ENCODE results near the gene SERPINE1.
"Not testable (repeated sequence)": the region's sequence is repeated elsewhere in the genome, so short reads cannot be mapped to it uniquely, and the experiment has no call there.

SERPINE1 gene

DNA sequence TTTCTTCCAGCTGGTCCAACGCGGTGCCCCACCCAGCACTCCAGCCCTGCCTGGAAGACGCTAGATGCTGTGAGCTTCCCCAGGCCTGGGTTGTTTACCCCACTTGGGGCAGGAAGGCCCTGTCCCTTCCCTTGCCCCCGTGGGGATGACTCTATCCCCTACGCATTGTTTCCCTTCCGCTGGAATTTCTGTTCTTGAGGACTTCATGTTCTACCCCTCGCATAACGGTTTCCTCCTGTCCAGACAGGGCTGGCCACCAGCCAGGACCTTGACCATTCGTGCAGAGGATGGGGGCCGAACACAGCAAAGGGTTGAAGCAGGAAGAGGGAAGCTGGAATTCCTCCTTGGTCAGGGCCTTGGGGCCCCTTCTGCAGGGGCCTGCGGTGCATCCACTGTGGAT lies 14.7 kb upstream of the SERPINE1 start:
- no peak overlapping the region for H3K27ac ChIP-seq (ENCODE audit: low read length)
- H2AFZ ChIP-seq (ENCODE audit: low read depth, low read length), result no peak overlapping the region
- H3K36me3 ChIP-seq (ENCODE audit: insufficient read depth, low read length), result no peaks in the 10 kb centered on the region
- DNase-seq (no peak), ATAC-seq (ENCODE audit: insufficient read depth, low read depth) (no peak)
- H3K4me2 ChIP-seq (ENCODE audit: insufficient read depth, low read length), result no peak overlapping the region
- H4K20me1 ChIP-seq (ENCODE audit: insufficient read depth, low read length), result no peaks in the 10 kb centered on the region
- no peaks in the 10 kb centered on the region for H3K27me3 ChIP-seq (ENCODE audit: insufficient read depth, low read length, poor library complexity)
- TF ChIP-seq, protein P1, sequence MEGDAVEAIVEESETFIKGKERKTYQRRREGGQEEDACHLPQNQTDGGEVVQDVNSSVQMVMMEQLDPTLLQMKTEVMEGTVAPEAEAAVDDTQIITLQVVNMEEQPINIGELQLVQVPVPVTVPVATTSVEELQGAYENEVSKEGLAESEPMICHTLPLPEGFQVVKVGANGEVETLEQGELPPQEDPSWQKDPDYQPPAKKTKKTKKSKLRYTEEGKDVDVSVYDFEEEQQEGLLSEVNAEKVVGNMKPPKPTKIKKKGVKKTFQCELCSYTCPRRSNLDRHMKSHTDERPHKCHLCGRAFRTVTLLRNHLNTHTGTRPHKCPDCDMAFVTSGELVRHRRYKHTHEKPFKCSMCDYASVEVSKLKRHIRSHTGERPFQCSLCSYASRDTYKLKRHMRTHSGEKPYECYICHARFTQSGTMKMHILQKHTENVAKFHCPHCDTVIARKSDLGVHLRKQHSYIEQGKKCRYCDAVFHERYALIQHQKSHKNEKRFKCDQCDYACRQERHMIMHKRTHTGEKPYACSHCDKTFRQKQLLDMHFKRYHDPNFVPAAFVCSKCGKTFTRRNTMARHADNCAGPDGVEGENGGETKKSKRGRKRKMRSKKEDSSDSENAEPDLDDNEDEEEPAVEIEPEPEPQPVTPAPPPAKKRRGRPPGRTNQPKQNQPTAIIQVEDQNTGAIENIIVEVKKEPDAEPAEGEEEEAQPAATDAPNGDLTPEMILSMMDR (IDR thresholded peaks at IDR 0.05; ENCODE audit: borderline replicate concordance, extremely low read depth, low read length, poor library complexity, severe bottlenecking), result no peak
- no peak for TF ChIP-seq EZH2 (IDR thresholded peaks at IDR 0.05; ENCODE audit: borderline replicate concordance, low read depth, low read length, severe bottlenecking)
- no peaks in the 10 kb centered on the region for H3K9me3 ChIP-seq (ENCODE audit: insufficient read depth, low read length, severe bottlenecking)
- H3K9ac ChIP-seq (ENCODE audit: low read depth, low read length), result no peak overlapping the region
- H3K79me2 ChIP-seq (ENCODE audit: insufficient read depth, low read length), result no peaks in the 10 kb centered on the region
- no peaks in the 10 kb centered on the region for H3K4me1 ChIP-seq (ENCODE audit: insufficient read depth, low read length)
- no peak overlapping the region for H3K4me3 ChIP-seq (ENCODE audit: low read depth in 1 of 2, low read length in 2 of 2)

DNA sequence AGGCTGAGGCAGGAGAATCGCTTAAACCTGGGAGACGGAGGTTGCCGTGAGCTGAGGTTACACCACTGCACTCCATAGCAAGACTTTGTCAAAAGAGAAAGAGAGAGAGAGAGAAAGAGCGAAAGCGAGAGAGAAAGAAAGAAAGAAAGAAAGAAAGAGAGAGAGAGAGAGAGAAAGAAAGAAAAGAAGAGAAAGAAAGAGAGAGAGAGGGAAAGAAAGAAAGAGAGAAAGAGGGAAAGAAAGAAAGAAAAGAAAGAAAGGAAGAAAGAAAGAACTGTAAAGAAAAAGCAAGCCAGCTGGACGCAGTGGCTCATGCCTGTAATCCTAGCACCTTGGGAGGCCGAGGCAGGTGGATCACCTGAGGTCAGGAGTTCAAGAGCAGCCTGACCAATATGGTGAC lies 13.8 kb upstream of the SERPINE1 start:
- H3K9me3 ChIP-seq (ENCODE audit: insufficient read depth, low read length, severe bottlenecking); H3K79me2 ChIP-seq (ENCODE audit: insufficient read depth, low read length); H3K9ac ChIP-seq (ENCODE audit: low read depth, low read length); H3K27ac ChIP-seq (ENCODE audit: low read length); H3K36me3 ChIP-seq (ENCODE audit: insufficient read depth, low read length); ATAC-seq (ENCODE audit: insufficient read depth, low read depth); H3K4me3 ChIP-seq (ENCODE audit: low read depth in 1 of 2, low read length in 2 of 2); H3K4me1 ChIP-seq (ENCODE audit: insufficient read depth, low read length); H3K27me3 ChIP-seq (ENCODE audit: insufficient read depth, low read length, poor library complexity); H4K20me1 ChIP-seq (ENCODE audit: insufficient read depth, low read length); DNase-seq; H2AFZ ChIP-seq (ENCODE audit: low read depth, low read length); H3K4me2 ChIP-seq (ENCODE audit: insufficient read depth, low read length): not testable (repeated sequence)

DNA sequence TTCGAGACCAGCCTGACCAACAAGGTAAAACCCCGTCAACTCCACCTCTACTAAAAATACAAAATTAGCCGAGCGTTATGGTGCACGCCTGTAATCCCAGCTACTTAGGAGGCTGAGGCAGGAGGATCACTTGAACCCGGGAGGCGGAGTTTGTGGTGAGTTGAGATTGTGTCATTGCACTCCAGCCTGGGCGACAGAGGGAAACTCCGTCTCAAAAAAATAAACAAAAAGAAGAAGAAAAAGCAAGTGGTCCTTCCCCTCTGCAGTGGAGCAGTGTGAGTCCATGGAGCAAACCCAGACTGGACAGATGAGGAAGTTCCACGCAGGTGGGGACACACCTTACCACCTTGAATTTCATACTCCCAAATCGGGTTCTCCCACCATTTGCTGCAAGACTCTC lies 13.1 kb upstream of the SERPINE1 start:
- H3K4me3 ChIP-seq (ENCODE audit: low read depth in 1 of 2, low read length in 2 of 2), result no peak overlapping the region
- no peaks in the 10 kb centered on the region for H3K79me2 ChIP-seq (ENCODE audit: insufficient read depth, low read length)
- H4K20me1 ChIP-seq (ENCODE audit: insufficient read depth, low read length), result no peaks in the 10 kb centered on the region
- TF ChIP-seq, protein P1 (IDR thresholded peaks at IDR 0.05; ENCODE audit: borderline replicate concordance, extremely low read depth, low read length, poor library complexity, severe bottlenecking), result no peak
- TF ChIP-seq EZH2 (IDR thresholded peaks at IDR 0.05; ENCODE audit: borderline replicate concordance, low read depth, low read length, severe bottlenecking), result no peak
- no peaks in the 10 kb centered on the region for H3K9me3 ChIP-seq (ENCODE audit: insufficient read depth, low read length, severe bottlenecking)
- H3K36me3 ChIP-seq (ENCODE audit: insufficient read depth, low read length), result no peaks in the 10 kb centered on the region
- no peak overlapping the region for H3K4me2 ChIP-seq (ENCODE audit: insufficient read depth, low read length)
- no peak overlapping the region for H2AFZ ChIP-seq (ENCODE audit: low read depth, low read length)
- no peak overlapping the region for H3K27ac ChIP-seq (ENCODE audit: low read length)
- H3K4me1 ChIP-seq (ENCODE audit: insufficient read depth, low read length), result no peaks in the 10 kb centered on the region
- ATAC-seq (ENCODE audit: insufficient read depth, low read depth) (no peak), DNase-seq (no peak)
- no peak overlapping the region for H3K9ac ChIP-seq (ENCODE audit: low read depth, low read length)
- H3K27me3 ChIP-seq (ENCODE audit: insufficient read depth, low read length, poor library complexity), result no peaks in the 10 kb centered on the region

DNA sequence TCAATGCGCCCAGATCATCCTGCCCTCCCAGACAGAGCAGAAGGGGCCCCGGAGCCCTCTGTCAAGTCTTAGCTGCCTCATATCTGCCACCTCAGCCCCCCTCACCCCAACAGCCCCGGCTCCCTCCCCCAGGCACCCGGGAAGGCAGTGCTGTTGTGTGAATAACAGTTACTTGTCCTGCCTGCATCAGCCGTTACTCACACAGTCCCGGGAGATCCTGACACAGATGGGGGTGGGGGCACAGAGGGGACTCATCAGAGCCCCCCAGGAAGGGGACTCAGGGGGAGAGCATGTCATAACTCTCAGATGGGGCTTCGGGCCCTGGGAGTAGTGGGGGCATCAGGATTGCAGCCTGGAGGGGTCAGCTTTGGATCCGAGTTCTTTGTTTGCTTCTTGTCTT lies 12.4 kb upstream of the SERPINE1 start:
- H3K79me2 ChIP-seq (ENCODE audit: insufficient read depth, low read length), result no peaks in the 10 kb centered on the region
- no peak overlapping the region for H3K4me3 ChIP-seq (ENCODE audit: low read depth in 1 of 2, low read length in 2 of 2)
- TF ChIP-seq EZH2 (IDR thresholded peaks at IDR 0.05; ENCODE audit: borderline replicate concordance, low read depth, low read length, severe bottlenecking), result no peak
- no peak overlapping the region for H3K4me2 ChIP-seq (ENCODE audit: insufficient read depth, low read length)
- H3K36me3 ChIP-seq (ENCODE audit: insufficient read depth, low read length), result no peaks in the 10 kb centered on the region
- H3K27me3 ChIP-seq (ENCODE audit: insufficient read depth, low read length, poor library complexity), result no peaks in the 10 kb centered on the region
- no peaks in the 10 kb centered on the region for H3K9me3 ChIP-seq (ENCODE audit: insufficient read depth, low read length, severe bottlenecking)
- H3K27ac ChIP-seq (ENCODE audit: low read length), result no peak overlapping the region
- no peak for ATAC-seq (ENCODE audit: insufficient read depth, low read depth)
- no peaks in the 10 kb centered on the region for H3K4me1 ChIP-seq (ENCODE audit: insufficient read depth, low read length)
- H3K9ac ChIP-seq (ENCODE audit: low read depth, low read length), result no peak overlapping the region
- H2AFZ ChIP-seq (ENCODE audit: low read depth, low read length), result no peak overlapping the region
- no peaks in the 10 kb centered on the region for H4K20me1 ChIP-seq (ENCODE audit: insufficient read depth, low read length)
- DNase-seq, result no peak
